GM12891 (cell line): ENCODE results near the gene AKT1.
A peak's percentile ranks its signal among the peaks of the same experiment; 100 is the strongest.

Experiments used
- POLR2A ChIP-seq: IDR thresholded peaks from 2 replicates; pipeline ENCODE4 v1.6.1; 2011; ENCODE audit warnings: low read depth, low read length, control low read depth
- POLR2AphosphoS5 ChIP-seq: IDR thresholded peaks from 2 replicates; pipeline ENCODE4 v1.6.1; 2011; ENCODE audit warnings: low read depth, low read length, control low read depth
- POU2F2 ChIP-seq: IDR thresholded peaks from 2 replicates; pipeline ENCODE4 v1.6.1; 2011; ENCODE audit warnings: low read depth, mild to moderate bottlenecking, control low read depth, low read length, moderate library complexity
- SPI1 ChIP-seq: IDR thresholded peaks from 2 replicates; pipeline ENCODE4 v1.6.1; 2011; ENCODE audit warnings: low read depth, low read length, control low read depth
- TAF1 ChIP-seq: IDR thresholded peaks from 2 replicates; pipeline ENCODE4 v1.6.1; 2011; ENCODE audit warnings: low read depth, low read length, control low read depth

DNA sequence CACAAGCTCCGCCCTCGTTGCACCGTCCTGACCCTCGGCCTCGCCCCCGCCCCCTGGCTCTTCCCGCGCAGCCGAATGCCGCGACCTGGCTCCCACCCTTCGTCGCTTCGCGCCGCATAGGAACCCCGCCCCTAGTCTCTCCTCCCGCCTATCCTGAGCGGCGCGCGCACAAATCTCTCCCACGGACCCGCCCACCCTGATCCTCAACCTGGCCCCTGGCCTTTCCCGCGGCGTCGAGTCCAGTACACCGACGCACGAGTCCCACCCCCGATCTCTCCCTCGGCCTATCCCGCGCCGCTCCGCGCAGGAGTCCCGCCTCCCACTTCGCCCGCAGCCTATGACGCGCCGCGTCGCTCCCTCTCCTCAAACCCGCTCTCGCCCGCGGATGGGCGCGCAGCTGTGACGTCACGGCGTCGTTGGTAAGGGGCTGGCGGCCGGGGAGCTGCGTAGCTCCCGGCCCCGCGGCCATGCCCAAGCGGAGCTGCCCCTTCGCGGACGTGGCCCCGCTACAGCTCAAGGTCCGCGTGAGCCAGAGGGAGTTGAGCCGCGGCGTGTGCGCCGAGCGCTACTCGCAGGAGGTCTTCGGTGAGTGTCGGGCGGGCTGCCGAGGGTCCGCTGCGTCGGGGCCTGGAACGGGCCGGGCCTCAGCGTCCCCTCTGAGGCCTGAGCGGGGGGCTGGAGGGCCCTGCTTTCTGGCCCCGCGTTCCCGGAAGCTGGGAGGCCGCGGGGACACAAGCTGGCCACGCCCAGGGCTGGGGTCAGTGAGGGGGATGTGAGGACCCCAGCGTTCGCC, 42.6 kb downstream of the AKT1 start, which contains the start of gene SIVA1:
- TF ChIP-seq POU2F2 (no peak), POLR2A (peak; percentile 77), TAF1 (0 out of 2 replicates have a peak, but pooled peaks have one; percentile 25), SPI1 (no peak), POLR2AphosphoS5 (peak; percentile 77)
